HepG2 (cell line): Measurements from ENCODE around the gene EID3. TPM values are rescaled to one million over a fixed set of nuclear protein-coding genes. Genes with fewer than 3 reads are reported as not detected.

Experiments used
- ATAC-seq: fragments of 200-7000 bp; cut with Tn5 transposase; 3 replicates; pipeline ENCODE4 v1.9.1; 2020; ENCODE audit warnings: mild to moderate bottlenecking, moderate library complexity
- BruUV-seq: library from RNA; stranded (reverse); fragments of 400-500 nt; replicated peaks from 2 replicates; lab custom pipeline; 2021; lab: Mats Ljungman, UMichigan
- CTCF ChIA-PET: fragments of 300-600 bp; formaldehyde crosslinking; extraction: SDS; loops from one replicate; lab custom pipeline; 2021; ENCODE audit warnings: low total read pairs, inconsistent platforms, low intra/inter-chr PET ratio; lab: Yijun Ruan, JAX
- POLR2A ChIA-PET: fragments of 350-600 bp; sonication (Branson Sonifier 250); formaldehyde crosslinking; loops from one replicate; lab custom pipeline; 2020; ENCODE audit warnings: antibody characterized with exemption, inconsistent platforms; lab: Yijun Ruan, JAX
- DNase-seq: peaks from one replicate; pipeline ENCODE4 v3.0.0-alpha.2; 2015; ENCODE audit warnings: low spot score
- FAIRE-seq: peaks from 3 replicates; lab custom pipeline; 2011; peaks lifted over from hg19 to GRCh38; lab: Jason Lieb, UNC
- H2AFZ ChIP-seq: one replicate; pipeline ENCODE4 v1.6.1; 2011; ENCODE audit warnings: low read length, inconsistent platforms
- H3K27ac ChIP-seq: fragments of 300-600 bp; 3 replicates; pipeline ENCODE4 v1.8.0; 2011; ENCODE audit warnings: mixed run types, mild to moderate bottlenecking, mixed read lengths, low read length, inconsistent platforms; ENCODE audit not compliant: insufficient read depth; ENCODE audit errors: extremely low read length
- H3K27me3 ChIP-seq, 2 experiments: fragments of 200-600 bp in 1 of 2; 2 replicates in 1 of 2; 3 replicates in 1 of 2; pipeline versions ENCODE4 v1.6.0 to v1.8.0; 2011; ENCODE audit warnings: low read length in 2 of 2, mild to moderate bottlenecking in 2 of 2, moderate library complexity in 2 of 2, inconsistent platforms in 1 of 2; ENCODE audit not compliant: insufficient read depth in 2 of 2, control insufficient read depth in 1 of 2
- H3K36me3 ChIP-seq, 2 experiments: fragments of 200-600 bp in 1 of 2; replicated peaks in 1 of 2; 2 replicates in 1 of 2; 3 replicates in 1 of 2; pipeline versions ENCODE4 v1.5.1 to v1.8.0; 2011; ENCODE audit warnings: low read length in 2 of 2, inconsistent platforms in 1 of 2; ENCODE audit not compliant: insufficient read depth in 2 of 2, control insufficient read depth in 1 of 2
- H3K4me1 ChIP-seq: 2 replicates; pipeline ENCODE4 v1.5.1; 2012; ENCODE audit warnings: low read length, inconsistent platforms; ENCODE audit not compliant: insufficient read depth
- H3K4me2 ChIP-seq: 2 replicates; pipeline ENCODE4 v1.6.0; 2011; ENCODE audit warnings: low read depth, low read length, inconsistent platforms
- H3K4me3 ChIP-seq, 3 experiments: fragments of 200-600 bp in 1 of 3; sonication (generic), shearing (Covaris generic) in 1 of 3; replicated peaks in 1 of 3; 2 replicates each; pipeline ENCODE4 v1.5.1; 2011 to 2016; ENCODE audit warnings: low read length in 3 of 3, inconsistent platforms in 2 of 3, low read depth in 2 of 3, mild to moderate bottlenecking in 2 of 3, control low read depth in 1 of 3, mixed read lengths in 1 of 3; ENCODE audit not compliant: insufficient read depth in 1 of 3
- H3K79me2 ChIP-seq: one replicate; pipeline ENCODE4 v1.6.1; 2011; ENCODE audit warnings: low read length, inconsistent platforms; ENCODE audit not compliant: insufficient read depth
- H3K9ac ChIP-seq: 2 replicates; pipeline ENCODE4 v1.6.0; 2011; ENCODE audit warnings: mild to moderate bottlenecking, low read depth, low read length, inconsistent platforms; ENCODE audit not compliant: insufficient read depth
- H3K9me3 ChIP-seq: 2 replicates; pipeline ENCODE4 v1.5.1; 2012; ENCODE audit warnings: mild to moderate bottlenecking, low read length
- H4K20me1 ChIP-seq: 2 replicates; pipeline ENCODE4 v1.6.0; 2011; ENCODE audit warnings: inconsistent platforms, mild to moderate bottlenecking, low read length, moderate library complexity; ENCODE audit not compliant: insufficient read depth
- AGO1 ChIP-seq: fragments of 200-400 bp; formaldehyde crosslinking; IDR thresholded peaks from 2 replicates; pipeline ENCODE4 v1.6.1; 2017; ENCODE audit warnings: mild to moderate bottlenecking, low read depth, low read length, moderate library complexity; ENCODE audit not compliant: poor library complexity, severe bottlenecking
- CCAR2 ChIP-seq: fragments of 200-400 bp; formaldehyde crosslinking; optimal IDR thresholded peaks from 2 replicates; pipeline ENCODE3; 2018; ENCODE audit warnings: low read depth, mild to moderate bottlenecking, low read length, moderate library complexity
- GABPB1 ChIP-seq: IDR thresholded peaks from 2 replicates; pipeline ENCODE4 v1.6.1; 2016; ENCODE audit warnings: mild to moderate bottlenecking, missing genetic modification reagents, moderate library complexity, missing compliant biosample characterization
- PAF1 ChIP-seq: IDR thresholded peaks from 2 replicates; pipeline ENCODE4 v1.6.1; 2016; ENCODE audit warnings: missing genetic modification reagents, missing compliant biosample characterization
- POLR2G ChIP-seq: fragments of 200-400 bp; formaldehyde crosslinking; IDR thresholded peaks from 2 replicates; pipeline ENCODE4 v1.6.1; 2018; ENCODE audit warnings: mild to moderate bottlenecking, low read depth, low read length, moderate library complexity
- SCMH1 ChIP-seq: sonication (generic); formaldehyde crosslinking; IDR thresholded peaks from 2 replicates; pipeline ENCODE4 v1.9.0; 2021; ENCODE audit warnings: missing genetic modification reagents, mild to moderate bottlenecking, borderline replicate concordance
- SNRNP70 ChIP-seq: fragments of 200-400 bp; formaldehyde crosslinking; IDR thresholded peaks from 2 replicates; pipeline ENCODE4 v1.6.1; 2017; ENCODE audit warnings: mild to moderate bottlenecking, low read depth, low read length, moderate library complexity
- SRSF1 ChIP-seq: fragments of 200-400 bp; formaldehyde crosslinking; optimal IDR thresholded peaks from 2 replicates; pipeline ENCODE3; 2017; ENCODE audit warnings: mild to moderate bottlenecking, low read depth, low read length, moderate library complexity
- YEATS4 ChIP-seq: sonication (generic); formaldehyde crosslinking; IDR thresholded peaks from 2 replicates; pipeline ENCODE4 v1.4.0; 2020; ENCODE audit warnings: missing genetic modification reagents, borderline replicate concordance
- ZC3H13 ChIP-seq: sonication (generic); formaldehyde crosslinking; IDR thresholded peaks from 2 replicates; pipeline ENCODE4 v1.8.1; 2023; ENCODE audit warnings: mild to moderate bottlenecking, missing genetic modification reagents, moderate library complexity
- ZNF670 ChIP-seq: sonication (generic); formaldehyde crosslinking; IDR thresholded peaks from 2 replicates; pipeline ENCODE4 v1.8.0; 2022; ENCODE audit warnings: mild to moderate bottlenecking, missing genetic modification reagents, borderline replicate concordance
- ZNF776 ChIP-seq: sonication (generic); formaldehyde crosslinking; IDR thresholded peaks from 2 replicates; pipeline ENCODE4 v1.4.0; 2020; ENCODE audit warnings: mild to moderate bottlenecking, missing genetic modification reagents
- WGBS: methylation state at CpG from one replicate; pipeline ENCODE4 v1.1.6; 2017; ENCODE audit warnings: low lambda C conversion rate; 5-methylcytosine and 5-hydroxymethylcytosine counted together
- in situ Hi-C: cut with HindIII; loops from 2 replicates; pipeline ENCODE4 v1.10.0; 2017; ENCODE audit warnings: low pct_unique_long_range_greater_than_20kb; ENCODE audit not compliant: extremely low pct_ligation_motif_present
- intact Hi-C: fragments of 100-400 bp; cut with micrococcal nuclease; formaldehyde crosslinking; loops from one replicate; pipeline ENCODE4 v1.10.0; 2022; ENCODE audit not compliant: unreplicated experiment
- polyA plus RNA-seq, 8 experiments: library from polyadenylated mRNA; depleted of rRNA in 3 of 8; stranded (reverse) in 7 of 8; unstranded in 1 of 8; fragments of >200 nt; fragmentation: Illumina TruSeq in 4 of 8; extraction: Trizol in 4 of 8; gene quantifications; 2 replicates each; pipeline versions ENCODE4 v1.2.1 to v1.2.3, GENCODE V29; 2011 to 2016; ENCODE audit warnings: low read depth in 4 of 8, missing spikeins in 1 of 8, mixed read lengths in 1 of 8; ENCODE audit not compliant: insufficient read depth in 1 of 8
- total RNA-seq, 5 experiments: library from RNA; depleted of rRNA; stranded (reverse); fragments of >200 nt; fragmentation: Illumina TruSeq; extraction: Trizol; gene quantifications; 2 replicates each; pipeline ENCODE4 v1.2.3, GENCODE V29; 2016; ENCODE audit warnings: low read depth in 1 of 5
- TF ChIP-seq, protein P1 (sequence below): sonication (generic); formaldehyde crosslinking; IDR thresholded peaks from 2 replicates; pipeline ENCODE4 v1.9.0; 2021; ENCODE audit warnings: missing genetic modification reagents, borderline replicate concordance
- TF ChIP-seq, protein P2 (sequence below): sonication (generic); formaldehyde crosslinking; IDR thresholded peaks from one replicate; pipeline ENCODE4 v1.5.1; 2020; ENCODE audit warnings: mild to moderate bottlenecking, missing genetic modification reagents; ENCODE audit errors: not compliant biosample characterization

EID3 gene
- total and polyA plus RNA-seq, 2 of the 13 experiments (the other 11 are each of a cell fraction or from before 2014, with no cell fraction given) = 0.38 to 4.5 TPM

DNA sequence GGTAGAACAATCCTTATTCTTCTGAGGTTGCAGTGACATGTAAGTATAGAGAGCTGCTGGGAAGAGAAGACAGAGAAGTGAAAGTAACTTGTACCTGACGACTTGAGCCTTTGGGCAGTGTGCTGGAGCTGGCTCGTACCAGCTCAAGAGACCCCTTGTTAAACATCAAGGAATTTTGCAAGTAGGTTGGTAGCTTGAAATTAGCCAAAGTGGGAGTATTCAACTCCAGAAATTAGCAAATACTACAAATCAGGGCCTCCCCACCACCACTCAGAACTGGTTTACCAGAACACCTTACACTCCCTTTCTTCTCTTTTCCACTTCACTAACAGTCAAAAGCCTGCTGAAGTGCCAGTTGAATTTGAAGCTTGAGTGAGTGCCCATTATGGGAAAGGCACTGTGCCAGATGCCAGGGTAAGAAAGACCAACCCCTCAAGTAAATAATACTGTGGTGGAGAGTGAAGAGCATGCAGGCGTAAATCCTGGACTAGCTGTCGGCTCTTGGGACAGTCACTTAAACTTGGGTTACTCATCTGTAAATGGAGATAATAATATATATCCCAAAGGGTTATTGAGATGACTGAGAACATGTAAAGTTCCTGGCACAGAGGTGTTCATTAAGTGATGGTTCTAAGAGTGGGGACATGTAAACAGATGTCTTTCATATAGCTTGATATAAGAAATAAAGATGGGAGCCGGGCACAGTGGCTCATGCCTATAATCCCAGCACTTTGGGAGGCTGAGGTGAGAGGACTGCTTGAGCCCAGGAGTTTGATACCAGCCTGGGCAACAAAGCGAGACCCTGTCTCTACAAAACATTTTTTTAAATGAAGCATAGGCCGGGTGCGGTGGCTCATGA is 27.0 kb upstream of the EID3 start:
- CTCF ChIA-PET = no interaction called here
- H3K9me3 ChIP-seq = no peaks in the 10 kb centered on the region
- peak overlapping the region; percentile 33 to 65 (median 62) for H3K4me3 ChIP-seq
- no peaks in the 10 kb centered on the region for H3K79me2 ChIP-seq
- H3K27ac ChIP-seq = no peak overlapping the region
- peaks cover 28% of the 10 kb centered on the region for H3K4me1 ChIP-seq
- WGBS = 44% methylated on average over 8 of the region's 8 CpGs
- no peaks in the 10 kb centered on the region for H3K27me3 ChIP-seq
- peak overlapping the region; percentile 64 for H3K9ac ChIP-seq
- peak overlapping the region; percentile 76 for H2AFZ ChIP-seq
- no peaks in the 10 kb centered on the region for H3K36me3 ChIP-seq
- no TSS peak for BruUV-seq
- peak overlapping the region; percentile 80 for H3K4me2 ChIP-seq
- intact Hi-C loops (no loop called here), in situ Hi-C loops (no loop called here)
- POLR2A ChIA-PET = interaction anchor here (1.9 to 2.6 kb wide), 2 partner anchors 10 to 12 kb away, joined by 9 to 18 read pairs; no protein-coding TSS in a partner anchor
- peak; percentile 74 for ATAC-seq
- no peak for DNase-seq
- no peaks in the 10 kb centered on the region for H4K20me1 ChIP-seq
- no peak for FAIRE-seq
- TF ChIP-seq SCMH1 (no peak), AGO1 (no peak), ZNF670 (CRISPR knock-in tag) (no peak), YEATS4 (CRISPR knock-in tag) (no peak), POLR2G (no peak), CCAR2 (no peak), PAF1 (CRISPR knock-in tag) (no peak), SNRNP70 (no peak), ZNF776 (CRISPR knock-in tag) (no peak), GABPB1 (CRISPR knock-in tag) (no peak), SRSF1 (no peak), ZC3H13 (CRISPR knock-in tag) (no peak)
- TF ChIP-seq, protein P1, sequence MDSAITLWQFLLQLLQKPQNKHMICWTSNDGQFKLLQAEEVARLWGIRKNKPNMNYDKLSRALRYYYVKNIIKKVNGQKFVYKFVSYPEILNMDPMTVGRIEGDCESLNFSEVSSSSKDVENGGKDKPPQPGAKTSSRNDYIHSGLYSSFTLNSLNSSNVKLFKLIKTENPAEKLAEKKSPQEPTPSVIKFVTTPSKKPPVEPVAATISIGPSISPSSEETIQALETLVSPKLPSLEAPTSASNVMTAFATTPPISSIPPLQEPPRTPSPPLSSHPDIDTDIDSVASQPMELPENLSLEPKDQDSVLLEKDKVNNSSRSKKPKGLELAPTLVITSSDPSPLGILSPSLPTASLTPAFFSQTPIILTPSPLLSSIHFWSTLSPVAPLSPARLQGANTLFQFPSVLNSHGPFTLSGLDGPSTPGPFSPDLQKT = no peak
- TF ChIP-seq, protein P2, sequence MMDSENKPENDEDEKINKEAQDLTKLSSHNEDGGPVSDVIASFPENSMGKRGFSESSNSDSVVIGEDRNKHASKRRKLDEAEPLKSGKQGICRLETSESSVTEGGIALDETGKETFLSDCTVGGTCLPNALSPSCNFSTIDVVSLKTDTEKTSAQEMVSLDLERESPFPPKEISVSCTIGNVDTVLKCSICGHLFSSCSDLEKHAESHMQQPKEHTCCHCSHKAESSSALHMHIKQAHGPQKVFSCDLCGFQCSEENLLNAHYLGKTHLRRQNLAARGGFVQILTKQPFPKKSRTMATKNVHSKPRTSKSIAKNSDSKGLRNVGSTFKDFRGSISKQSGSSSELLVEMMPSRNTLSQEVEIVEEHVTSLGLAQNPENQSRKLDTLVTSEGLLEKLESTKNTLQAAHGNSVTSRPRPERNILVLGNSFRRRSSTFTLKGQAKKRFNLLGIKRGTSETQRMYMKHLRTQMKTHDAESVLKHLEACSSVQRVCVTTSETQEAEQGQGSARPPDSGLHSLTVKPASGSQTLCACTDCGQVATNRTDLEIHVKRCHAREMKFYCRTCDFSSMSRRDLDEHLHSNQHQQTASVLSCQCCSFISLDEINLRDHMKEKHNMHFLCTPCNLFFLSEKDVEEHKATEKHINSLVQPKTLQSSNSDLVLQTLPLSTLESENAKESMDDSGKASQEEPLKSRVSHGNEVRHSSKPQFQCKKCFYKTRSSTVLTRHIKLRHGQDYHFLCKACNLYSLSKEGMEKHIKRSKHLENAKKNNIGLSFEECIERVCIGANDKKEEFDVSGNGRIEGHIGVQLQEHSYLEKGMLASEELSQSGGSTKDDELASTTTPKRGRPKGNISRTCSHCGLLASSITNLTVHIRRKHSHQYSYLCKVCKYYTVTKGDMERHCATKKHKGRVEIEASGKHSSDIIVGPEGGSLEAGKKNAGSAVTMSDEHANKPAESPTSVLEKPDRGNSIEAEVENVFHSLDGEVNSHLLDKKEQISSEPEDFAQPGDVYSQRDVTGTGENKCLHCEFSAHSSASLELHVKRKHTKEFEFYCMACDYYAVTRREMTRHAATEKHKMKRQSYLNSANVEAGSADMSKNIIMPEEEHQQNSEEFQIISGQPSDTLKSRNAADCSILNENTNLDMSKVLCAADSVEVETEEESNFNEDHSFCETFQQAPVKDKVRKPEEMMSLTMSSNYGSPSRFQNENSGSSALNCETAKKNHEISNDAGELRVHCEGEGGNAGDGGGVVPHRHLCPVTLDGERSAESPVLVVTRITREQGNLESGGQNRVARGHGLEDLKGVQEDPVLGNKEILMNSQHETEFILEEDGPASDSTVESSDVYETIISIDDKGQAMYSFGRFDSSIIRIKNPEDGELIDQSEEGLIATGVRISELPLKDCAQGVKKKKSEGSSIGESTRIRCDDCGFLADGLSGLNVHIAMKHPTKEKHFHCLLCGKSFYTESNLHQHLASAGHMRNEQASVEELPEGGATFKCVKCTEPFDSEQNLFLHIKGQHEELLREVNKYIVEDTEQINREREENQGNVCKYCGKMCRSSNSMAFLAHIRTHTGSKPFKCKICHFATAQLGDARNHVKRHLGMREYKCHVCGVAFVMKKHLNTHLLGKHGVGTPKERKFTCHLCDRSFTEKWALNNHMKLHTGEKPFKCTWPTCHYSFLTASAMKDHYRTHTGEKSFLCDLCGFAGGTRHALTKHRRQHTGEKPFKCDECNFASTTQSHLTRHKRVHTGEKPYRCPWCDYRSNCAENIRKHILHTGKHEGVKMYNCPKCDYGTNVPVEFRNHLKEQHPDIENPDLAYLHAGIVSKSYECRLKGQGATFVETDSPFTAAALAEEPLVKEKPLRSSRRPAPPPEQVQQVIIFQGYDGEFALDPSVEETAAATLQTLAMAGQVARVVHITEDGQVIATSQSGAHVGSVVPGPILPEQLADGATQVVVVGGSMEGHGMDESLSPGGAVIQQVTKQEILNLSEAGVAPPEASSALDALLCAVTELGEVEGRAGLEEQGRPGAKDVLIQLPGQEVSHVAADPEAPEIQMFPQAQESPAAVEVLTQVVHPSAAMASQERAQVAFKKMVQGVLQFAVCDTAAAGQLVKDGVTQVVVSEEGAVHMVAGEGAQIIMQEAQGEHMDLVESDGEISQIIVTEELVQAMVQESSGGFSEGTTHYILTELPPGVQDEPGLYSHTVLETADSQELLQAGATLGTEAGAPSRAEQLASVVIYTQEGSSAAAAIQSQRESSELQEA = no peak
